CD8-positive, alpha-beta memory T cell (primary cell): ENCODE results near the gene MAP4K3. TPM values are rescaled to one million over a fixed set of nuclear protein-coding genes. Genes with fewer than 3 reads are reported as not detected.
"Not testable (repeated sequence)": the region's sequence is repeated elsewhere in the genome, so short reads cannot be mapped to it uniquely, and the experiment has no call there.

Experiments
- CTCF ChIA-PET: fragments of 350-600 bp; sonication (Branson Sonifier 250); formaldehyde crosslinking; loops from one replicate; lab custom pipeline; 2021; ENCODE audit warnings: antibody characterized with exemption; lab: Charles Lee
- POLR2A ChIA-PET: fragments of 350-600 bp; sonication (Branson Sonifier 250); formaldehyde crosslinking; loops from one replicate; lab custom pipeline; 2021; ENCODE audit warnings: antibody characterized with exemption; lab: Charles Lee
- DNase-seq, 5 donors: peaks; one replicate each; pipeline versions ENCODE4 v3.0.0 to v3.0.0-alpha.2; 2020 to 2022; ENCODE audit warnings: mixed read lengths in 1 of 5
- H3K27ac ChIP-seq: one replicate; pipeline ENCODE4 v1.7.0; 2013; ENCODE audit warnings: low read depth, mild to moderate bottlenecking, low read length, moderate library complexity
- H3K27me3 ChIP-seq: 2 replicates; pipeline ENCODE4 v1.7.0; 2013; ENCODE audit warnings: low read length, mild to moderate bottlenecking; ENCODE audit not compliant: insufficient read depth, poor library complexity, severe bottlenecking
- H3K36me3 ChIP-seq: 2 replicates; pipeline ENCODE4 v1.7.0; 2013; ENCODE audit warnings: mild to moderate bottlenecking, low read length, moderate library complexity; ENCODE audit not compliant: insufficient read depth
- H3K4me1 ChIP-seq: 2 replicates; pipeline ENCODE4 v1.7.0; 2013; ENCODE audit warnings: mild to moderate bottlenecking, low read length, moderate library complexity; ENCODE audit not compliant: insufficient read depth
- H3K4me3 ChIP-seq: 2 replicates; pipeline ENCODE4 v1.7.0; 2013; ENCODE audit warnings: mild to moderate bottlenecking, low read length
- H3K9me3 ChIP-seq: 2 replicates; pipeline ENCODE4 v1.7.0; 2013; ENCODE audit warnings: mild to moderate bottlenecking, low read length
- H3K27ac Mint-ChIP-seq, 8 donors: one replicate each; pipeline ENCODE4 v1.8.0; 2020 to 2021; ENCODE audit warnings: mixed read lengths in 8 of 8, mild to moderate bottlenecking in 6 of 8, inconsistent platforms in 3 of 8, moderate library complexity in 3 of 8
- H3K27me3 Mint-ChIP-seq, 2 donors: one replicate each; pipeline ENCODE4 v1.8.0; 2020 to 2021; ENCODE audit warnings: mixed read lengths in 2 of 2, mild to moderate bottlenecking in 1 of 2, moderate library complexity in 1 of 2
- H3K36me3 Mint-ChIP-seq, 3 donors: one replicate each; pipeline ENCODE4 v1.8.0; 2020 to 2021; ENCODE audit warnings: mixed read lengths in 3 of 3, inconsistent platforms in 1 of 3, mild to moderate bottlenecking in 1 of 3
- H3K4me1 Mint-ChIP-seq, 3 donors: one replicate each; pipeline ENCODE4 v1.8.0; 2020 to 2021; ENCODE audit warnings: mixed read lengths in 3 of 3, inconsistent platforms in 1 of 3, mild to moderate bottlenecking in 1 of 3
- H3K4me3 Mint-ChIP-seq, 7 donors: one replicate each; pipeline ENCODE4 v1.8.0; 2020 to 2021; ENCODE audit warnings: mixed read lengths in 7 of 7, mild to moderate bottlenecking in 6 of 7, moderate library complexity in 4 of 7, inconsistent platforms in 2 of 7
- H3K9me3 Mint-ChIP-seq, 5 donors: one replicate each; pipeline ENCODE4 v1.8.0; 2020 to 2022; ENCODE audit warnings: mixed read lengths in 5 of 5, mild to moderate bottlenecking in 3 of 5, moderate library complexity in 2 of 5, inconsistent platforms in 1 of 5
- polyA plus RNA-seq: library from polyadenylated mRNA; unstranded; fragments of 300-500 nt; fragmentation: Illumina TruSeq; gene quantifications from one replicate; pipeline ENCODE4 v1.2.3, GENCODE V29; 2021
- total RNA-seq, 2 experiments: library from RNA; stranded (reverse); gene quantifications; one replicate each; pipeline ENCODE4 v1.2.3, GENCODE V29; 2021

Gene MAP4K3
- total and polyA plus RNA-seq, 3 experiments from 2014 or later = 2.7 to 8.2 (median 7.0) TPM

- H3K4me3 Mint-ChIP-seq, H3K27me3 ChIP-seq, H3K9me3 ChIP-seq, H3K9me3 Mint-ChIP-seq, H3K4me3 ChIP-seq, DNase-seq, H3K4me1 Mint-ChIP-seq, POLR2A ChIA-PET, H3K27me3 Mint-ChIP-seq, CTCF ChIA-PET, H3K27ac Mint-ChIP-seq, H3K27ac ChIP-seq, H3K36me3 ChIP-seq, H3K4me1 ChIP-seq: not testable (repeated sequence)
- peaks cover 0 to 19% (median 10%) of the 10 kb centered on the region in 3 donors for H3K36me3 Mint-ChIP-seq
These were observed 115.7 kb downstream of the MAP4K3 start for GRCh38 chr2:39321056-39322035.

- Histone ChIP-seq H3K27ac (no peak overlapping the region), H3K9me3 (no peaks in the 10 kb centered on the region), H3K4me1 (no peaks in the 10 kb centered on the region), H3K36me3 (no peaks in the 10 kb centered on the region), H3K27me3 (no peaks in the 10 kb centered on the region), H3K4me3 (no peak overlapping the region)
- Mint-ChIP-seq H3K36me3 (peaks cover 0 to 11% (median 8%) of the 10 kb centered on the region in 3 donors), H3K4me3 (no peak overlapping the region), H3K27ac (no peak overlapping the region), H3K9me3 (no peaks in the 10 kb centered on the region), H3K4me1 (no peaks in the 10 kb centered on the region), H3K27me3 (no peaks in the 10 kb centered on the region)
- DNase-seq = no peak
- ChIA-PET CTCF (no interaction called here), POLR2A (no interaction called here)
These were observed 116.9 kb downstream of the MAP4K3 start for GRCh38 chr2:39320162-39320561.

GRCh38 chr2:39313575-39313974 is 123.5 kb downstream of the MAP4K3 start:
- Mint-ChIP-seq H3K27ac (no peak overlapping the region), H3K9me3 (no peaks in the 10 kb centered on the region), H3K4me3 (no peak overlapping the region), H3K27me3 (peaks cover 0 to 2% of the 10 kb centered on the region in 2 donors), H3K4me1 (no peaks in the 10 kb centered on the region), H3K36me3 (peaks cover 0 to 24% (median 13%) of the 10 kb centered on the region in 3 donors)
- Histone ChIP-seq H3K27me3 (no peaks in the 10 kb centered on the region), H3K4me1 (no peaks in the 10 kb centered on the region), H3K4me3 (no peak overlapping the region), H3K36me3 (no peaks in the 10 kb centered on the region), H3K27ac (no peak overlapping the region), H3K9me3 (no peaks in the 10 kb centered on the region)
- CTCF ChIA-PET = no interaction called here
- POLR2A ChIA-PET = no interaction called here
- no peak for DNase-seq

GRCh38 chr2:39311469-39311868 is 125.6 kb downstream of the MAP4K3 start:
- Mint-ChIP-seq H3K27me3 (peaks cover 0 to 2% of the 10 kb centered on the region in 2 donors), H3K9me3 (no peaks in the 10 kb centered on the region), H3K36me3 (peaks cover 0 to 25% (median 14%) of the 10 kb centered on the region in 3 donors), H3K4me3 (no peak overlapping the region), H3K27ac (no peak overlapping the region), H3K4me1 (no peaks in the 10 kb centered on the region)
- POLR2A ChIA-PET = no interaction called here
- Histone ChIP-seq H3K4me1 (no peaks in the 10 kb centered on the region), H3K4me3 (no peak overlapping the region), H3K36me3 (no peaks in the 10 kb centered on the region), H3K27ac (no peak overlapping the region), H3K27me3 (no peaks in the 10 kb centered on the region), H3K9me3 (no peaks in the 10 kb centered on the region)
- CTCF ChIA-PET = no interaction called here
- DNase-seq = no peak

- H3K27me3 Mint-ChIP-seq = peaks cover 0 to 2% of the 10 kb centered on the region in 2 donors
- no peaks in the 10 kb centered on the region for H3K27me3 ChIP-seq
- H3K9me3 Mint-ChIP-seq = no peaks in the 10 kb centered on the region
These were observed 128.3 kb downstream of the MAP4K3 start for GRCh38 chr2:39308778-39309177.

GRCh38 chr2:39306626-39307025 is 130.5 kb downstream of the MAP4K3 start:
- Histone ChIP-seq H3K4me3 (no peak overlapping the region), H3K4me1 (no peaks in the 10 kb centered on the region), H3K27me3 (no peaks in the 10 kb centered on the region), H3K36me3 (no peaks in the 10 kb centered on the region), H3K27ac (no peak overlapping the region), H3K9me3 (no peaks in the 10 kb centered on the region)
- Mint-ChIP-seq H3K4me1 (no peaks in the 10 kb centered on the region), H3K4me3 (no peak overlapping the region), H3K27ac (no peak overlapping the region), H3K9me3 (no peaks in the 10 kb centered on the region), H3K36me3 (peaks cover 0 to 13% (median 7%) of the 10 kb centered on the region in 3 donors), H3K27me3 (peaks cover 0 to 2% of the 10 kb centered on the region in 2 donors)
- POLR2A ChIA-PET = no interaction called here
- DNase-seq = no peak
- CTCF ChIA-PET = no interaction called here

More at GRCh38 chr2:39308778-39309177, 128.3 kb downstream of the MAP4K3 start:
- Histone ChIP-seq H3K27ac (no peak overlapping the region), H3K4me1 (no peaks in the 10 kb centered on the region), H3K36me3 (no peaks in the 10 kb centered on the region), H3K4me3 (no peak overlapping the region), H3K9me3 (no peaks in the 10 kb centered on the region)
- Mint-ChIP-seq H3K4me1 (no peaks in the 10 kb centered on the region), H3K27ac (no peak overlapping the region), H3K4me3 (no peak overlapping the region), H3K36me3 (peaks cover 0 to 26% (median 16%) of the 10 kb centered on the region in 3 donors)
- POLR2A ChIA-PET = no interaction called here
- CTCF ChIA-PET = no interaction called here
- DNase-seq = no peak

- no peaks in the 10 kb centered on the region for H3K9me3 Mint-ChIP-seq
- Histone ChIP-seq H3K4me3 (no peak overlapping the region), H3K4me1 (no peaks in the 10 kb centered on the region), H3K36me3 (no peaks in the 10 kb centered on the region), H3K27me3 (no peaks in the 10 kb centered on the region), H3K27ac (no peak overlapping the region), H3K9me3 (no peaks in the 10 kb centered on the region)
- H3K27ac Mint-ChIP-seq = peak overlapping the region in 2 of 8 donors; percentile 14 to 20
- no peak for DNase-seq
- H3K4me1 Mint-ChIP-seq = no peaks in the 10 kb centered on the region
- no peak overlapping the region for H3K4me3 Mint-ChIP-seq
- H3K36me3 Mint-ChIP-seq = peaks cover 0 to 8% (median 6%) of the 10 kb centered on the region in 3 donors
- CTCF ChIA-PET = no interaction called here
- POLR2A ChIA-PET = no interaction called here
- H3K27me3 Mint-ChIP-seq = peaks cover 0 to 2% of the 10 kb centered on the region in 2 donors
These were observed 132.4 kb downstream of the MAP4K3 start for GRCh38 chr2:39304729-39305128.

- Mint-ChIP-seq H3K27ac (no peak overlapping the region), H3K9me3 (no peaks in the 10 kb centered on the region)
- CTCF ChIA-PET = no interaction called here
These were observed 132.9 kb downstream of the MAP4K3 start for GRCh38 chr2:39304200-39304599.

More at GRCh38 chr2:39304200-39304599, 132.9 kb downstream of the MAP4K3 start:
- Histone ChIP-seq H3K27ac (no peak overlapping the region), H3K4me3 (no peak overlapping the region), H3K27me3 (no peaks in the 10 kb centered on the region), H3K36me3 (no peaks in the 10 kb centered on the region), H3K9me3 (no peaks in the 10 kb centered on the region), H3K4me1 (no peaks in the 10 kb centered on the region)
- Mint-ChIP-seq H3K4me3 (no peak overlapping the region), H3K4me1 (no peaks in the 10 kb centered on the region), H3K36me3 (peaks cover 0 to 6% (median 6%) of the 10 kb centered on the region in 3 donors), H3K27me3 (no peaks in the 10 kb centered on the region)
- POLR2A ChIA-PET = no interaction called here
- DNase-seq = no peak
